ENCODE data around the gene SYK. TPM values are rescaled to one million over a fixed set of nuclear protein-coding genes. Genes with fewer than 3 reads are reported as not detected.

The SYK gene
- total RNA-seq, 1 experiment from 2014 or later, result 9.0 TPM

- Histone ChIP-seq H3K4me1 (ENCODE audit: control insufficient read depth in 1 of 2, insufficient read depth in 2 of 2, low read length in 2 of 2) (no peaks in the 10 kb centered on the region), H3K27ac (ENCODE audit: low read depth, low read length) (no peak overlapping the region), H4K20me1 (ENCODE audit: insufficient read depth) (no peaks in the 10 kb centered on the region), H3K9ac (ENCODE audit: low read length) (no peak overlapping the region), H3K79me2 (ENCODE audit: insufficient read depth, low read length) (no peaks in the 10 kb centered on the region), H3K27me3 (ENCODE audit: insufficient read depth, low read length) (no peaks in the 10 kb centered on the region), H3K36me3 (ENCODE audit: control insufficient read depth in 1 of 2, insufficient read depth in 2 of 2, low read length in 2 of 2) (no peaks in the 10 kb centered on the region), H3K4me2 (ENCODE audit: low read length) (no peak overlapping the region), H2AFZ (ENCODE audit: low read depth, low read length, poor library complexity, severe bottlenecking) (no peak overlapping the region), H3K9me3 (ENCODE audit: control insufficient read depth in 1 of 2, insufficient read depth in 1 of 2, low read depth in 1 of 2, low read length in 2 of 2) (peaks cover 0 to 12% of the 10 kb centered on the region in 2 experiments; a peak in 1 of 4 replicates), H3K9me2 (ENCODE audit: insufficient read depth) (no peaks in the 10 kb centered on the region), H3K4me3 (replicated peaks in 1 of 2; ENCODE audit: low read depth in 1 of 2, low read length in 2 of 2) (no peak overlapping the region)
- CTCF ChIA-PET, result no interaction called here
- intact Hi-C loops (cut with micrococcal nuclease), result no loop called here
- TF ChIP-seq SIN3A (IDR thresholded peaks at IDR 0.05; ENCODE audit: low read depth) (no peak), ZBTB33 (IDR thresholded peaks at IDR 0.05; ENCODE audit: extremely low read depth, insufficient replicate concordance, low read length) (no peak), JUND (IDR thresholded peaks at IDR 0.05) (no peak), ZNF274 (IDR thresholded peaks at IDR 0.05; ENCODE audit: low read depth, low read length) (no peak), POLR2AphosphoS5 (IDR thresholded peaks at IDR 0.05; ENCODE audit: low read depth, low read length) (no peak), YY1 (IDR thresholded peaks at IDR 0.05; ENCODE audit: extremely low read depth, insufficient replicate concordance, low read depth, low read length) (no peak)
- RAD21 ChIA-PET (ENCODE audit: low non-redundant PET in 1 of 2, low total read pairs in 2 of 2, uncharacterized antibody in 2 of 2, unreplicated experiment in 2 of 2), result no interaction called here
- BruUV-seq (replicated peaks), result no TSS peak
- DNase-seq (ENCODE audit: low read depth, low spot score) (no peak), ATAC-seq (no peak)
- POLR2A ChIA-PET, result no interaction called here
These were observed 39.6 kb downstream of the SYK start for GRCh38 chr9:90841213-90841612.

GRCh38 chr9:90841615-90842014, 40.0 kb downstream of the SYK start:
- H4K20me1 ChIP-seq (ENCODE audit: insufficient read depth), result no peaks in the 10 kb centered on the region
- no TSS peak for BruUV-seq (replicated peaks)
- H2AFZ ChIP-seq (ENCODE audit: low read depth, low read length, poor library complexity, severe bottlenecking), result no peak overlapping the region
- H3K27me3 ChIP-seq (ENCODE audit: insufficient read depth, low read length), result no peaks in the 10 kb centered on the region
- H3K4me1 ChIP-seq (ENCODE audit: control insufficient read depth in 1 of 2, insufficient read depth in 2 of 2, low read length in 2 of 2), result no peaks in the 10 kb centered on the region
- H3K4me2 ChIP-seq (ENCODE audit: low read length), result no peak overlapping the region
- ChIA-PET CTCF (no interaction called here), RAD21 (ENCODE audit: low non-redundant PET in 1 of 2, low total read pairs in 2 of 2, uncharacterized antibody in 2 of 2, unreplicated experiment in 2 of 2) (no interaction called here), POLR2A (no interaction called here)
- no peak overlapping the region for H3K4me3 ChIP-seq (replicated peaks in 1 of 2; ENCODE audit: low read depth in 1 of 2, low read length in 2 of 2)
- H3K9me2 ChIP-seq (ENCODE audit: insufficient read depth), result no peaks in the 10 kb centered on the region
- no peak overlapping the region for H3K9ac ChIP-seq (ENCODE audit: low read length)
- intact Hi-C loops (cut with micrococcal nuclease), result no loop called here
- ATAC-seq (no peak), DNase-seq (ENCODE audit: low read depth, low spot score) (no peak)
- no peak for TF ChIP-seq FOSL1 (IDR thresholded peaks at IDR 0.05; ENCODE audit: low read depth)
- no peak for TF ChIP-seq YY1 (IDR thresholded peaks at IDR 0.05; ENCODE audit: extremely low read depth, insufficient replicate concordance, low read depth, low read length)
- TF ChIP-seq ZNF274 (IDR thresholded peaks at IDR 0.05; ENCODE audit: low read depth, low read length), result no peak
- no peak for TF ChIP-seq TCF7L2 (IDR thresholded peaks at IDR 0.05; ENCODE audit: borderline replicate concordance, extremely low read depth, insufficient read depth, insufficient read length)
- no peak for TF ChIP-seq RAD21 (IDR thresholded peaks at IDR 0.05; ENCODE audit: low read depth)
- TF ChIP-seq SP1 (IDR thresholded peaks at IDR 0.05; ENCODE audit: low read depth), result no peak
- TF ChIP-seq POLR2A (IDR thresholded peaks at IDR 0.05; ENCODE audit: borderline replicate concordance, extremely low read depth, insufficient read depth, insufficient read length), result no peak
- no peak for TF ChIP-seq CBX3 (IDR thresholded peaks at IDR 0.05; ENCODE audit: low read depth)
- H3K79me2 ChIP-seq (ENCODE audit: insufficient read depth, low read length), result no peaks in the 10 kb centered on the region
- H3K36me3 ChIP-seq (ENCODE audit: control insufficient read depth in 1 of 2, insufficient read depth in 2 of 2, low read length in 2 of 2), result no peaks in the 10 kb centered on the region
- no peak overlapping the region for H3K27ac ChIP-seq (ENCODE audit: low read depth, low read length)
- H3K9me3 ChIP-seq (ENCODE audit: control insufficient read depth in 1 of 2, insufficient read depth in 1 of 2, low read depth in 1 of 2, low read length in 2 of 2), result peaks cover 0 to 12% of the 10 kb centered on the region in 2 experiments; a peak in 1 of 4 replicates

Data from HCT116 (cell line).